ENCODE results near the gene SSBP3.

SSBP3 gene

GRCh38 chr1:54276617-54277450 is 129.4 kb downstream of the SSBP3 start:
- DNase-seq (ENCODE audit: low spot score), result no peak
- TF ChIP-seq, protein P1, sequence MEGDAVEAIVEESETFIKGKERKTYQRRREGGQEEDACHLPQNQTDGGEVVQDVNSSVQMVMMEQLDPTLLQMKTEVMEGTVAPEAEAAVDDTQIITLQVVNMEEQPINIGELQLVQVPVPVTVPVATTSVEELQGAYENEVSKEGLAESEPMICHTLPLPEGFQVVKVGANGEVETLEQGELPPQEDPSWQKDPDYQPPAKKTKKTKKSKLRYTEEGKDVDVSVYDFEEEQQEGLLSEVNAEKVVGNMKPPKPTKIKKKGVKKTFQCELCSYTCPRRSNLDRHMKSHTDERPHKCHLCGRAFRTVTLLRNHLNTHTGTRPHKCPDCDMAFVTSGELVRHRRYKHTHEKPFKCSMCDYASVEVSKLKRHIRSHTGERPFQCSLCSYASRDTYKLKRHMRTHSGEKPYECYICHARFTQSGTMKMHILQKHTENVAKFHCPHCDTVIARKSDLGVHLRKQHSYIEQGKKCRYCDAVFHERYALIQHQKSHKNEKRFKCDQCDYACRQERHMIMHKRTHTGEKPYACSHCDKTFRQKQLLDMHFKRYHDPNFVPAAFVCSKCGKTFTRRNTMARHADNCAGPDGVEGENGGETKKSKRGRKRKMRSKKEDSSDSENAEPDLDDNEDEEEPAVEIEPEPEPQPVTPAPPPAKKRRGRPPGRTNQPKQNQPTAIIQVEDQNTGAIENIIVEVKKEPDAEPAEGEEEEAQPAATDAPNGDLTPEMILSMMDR (IDR thresholded peaks at IDR 0.05; ENCODE audit: borderline replicate concordance, control extremely low read depth, extremely low read depth, insufficient read depth, missing control alignments), result no peak
- in situ Hi-C loops (cut with MboI; ENCODE audit: low sequenced_read_pairs, unreplicated experiment), result no loop called here

DNA sequence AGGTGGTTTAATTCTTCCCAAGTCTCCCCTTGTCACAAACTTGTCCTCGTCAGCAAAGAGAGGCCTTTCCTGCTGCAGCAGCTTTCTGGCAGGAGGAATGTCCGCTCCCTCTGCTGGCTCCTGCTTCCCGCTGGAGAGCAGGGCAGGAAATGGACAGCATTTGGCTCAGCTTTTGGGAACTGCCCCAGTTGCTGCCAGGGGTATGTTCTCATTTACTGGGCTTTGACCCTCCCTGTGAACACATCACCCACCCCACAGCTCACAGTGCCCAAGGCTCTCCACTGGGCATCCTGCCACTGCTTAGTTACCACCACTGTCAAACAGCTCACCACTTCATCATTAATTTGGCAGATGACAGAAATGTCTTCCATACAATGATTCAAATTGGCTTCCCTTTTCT is 130.8 kb downstream of the SSBP3 start:
- in situ Hi-C loops (cut with MboI; ENCODE audit: low sequenced_read_pairs, unreplicated experiment), result no loop called here
- DNase-seq (ENCODE audit: low spot score), result no peak
- TF ChIP-seq, protein P1 (IDR thresholded peaks at IDR 0.05; ENCODE audit: borderline replicate concordance, control extremely low read depth, extremely low read depth, insufficient read depth, missing control alignments), result no peak

DNA sequence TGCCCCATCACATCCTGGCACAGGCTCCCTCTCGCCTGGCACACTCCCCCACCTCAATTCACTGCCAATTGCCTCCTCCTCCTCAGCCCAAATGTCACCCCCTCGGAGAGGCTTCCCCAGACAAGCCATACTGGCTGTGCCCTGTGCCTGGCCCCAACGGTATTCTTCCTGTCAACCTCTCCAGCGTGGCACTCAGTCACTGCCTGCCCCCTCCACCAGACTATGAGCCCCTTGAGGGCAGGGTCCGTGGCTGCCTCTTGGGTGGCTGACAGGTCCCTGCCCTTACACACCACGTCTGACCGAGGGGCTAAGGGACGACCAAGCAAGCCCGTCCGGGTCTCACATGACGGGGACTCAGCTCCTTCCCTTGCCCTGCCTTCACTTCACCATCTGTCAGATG is 131.3 kb downstream of the SSBP3 start:
- in situ Hi-C loops (cut with MboI; ENCODE audit: low sequenced_read_pairs, unreplicated experiment), result no loop called here
- no peak for DNase-seq (ENCODE audit: low spot score)
- TF ChIP-seq, protein P1 (IDR thresholded peaks at IDR 0.05; ENCODE audit: borderline replicate concordance, control extremely low read depth, extremely low read depth, insufficient read depth, missing control alignments), result no peak

DNA sequence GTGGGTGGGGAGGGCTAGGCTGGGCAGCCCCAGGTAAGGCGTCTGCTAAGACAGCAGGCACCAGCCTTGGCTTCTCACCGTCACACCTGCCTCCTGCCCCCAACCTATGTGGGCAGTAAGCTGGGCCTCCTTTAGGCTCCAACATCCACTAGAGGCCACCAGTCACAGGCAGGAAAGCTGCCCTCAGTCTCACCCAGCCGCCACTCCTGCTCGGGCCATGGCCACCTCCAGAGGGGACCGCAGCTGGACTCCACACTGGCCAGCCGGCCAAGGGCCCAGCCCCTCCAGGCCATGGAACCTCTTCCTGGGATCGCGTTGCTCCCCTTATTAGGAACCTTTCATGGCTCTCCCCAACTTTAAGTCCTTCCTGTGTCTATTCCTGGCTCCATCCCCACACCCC is 131.7 kb downstream of the SSBP3 start:
- no peak for DNase-seq (ENCODE audit: low spot score)
- in situ Hi-C loops (cut with MboI; ENCODE audit: low sequenced_read_pairs, unreplicated experiment), result no loop called here
- TF ChIP-seq, protein P1 (IDR thresholded peaks at IDR 0.05; ENCODE audit: borderline replicate concordance, control extremely low read depth, extremely low read depth, insufficient read depth, missing control alignments), result no peak

- no peak for DNase-seq (ENCODE audit: low spot score)
- in situ Hi-C loops (cut with MboI; ENCODE audit: low sequenced_read_pairs, unreplicated experiment), result no loop called here
- TF ChIP-seq, protein P1 (IDR thresholded peaks at IDR 0.05; ENCODE audit: borderline replicate concordance, control extremely low read depth, extremely low read depth, insufficient read depth, missing control alignments), result no peak
Measured at GRCh38 chr1:54273795-54274163, 132.4 kb downstream of the SSBP3 start.

DNA sequence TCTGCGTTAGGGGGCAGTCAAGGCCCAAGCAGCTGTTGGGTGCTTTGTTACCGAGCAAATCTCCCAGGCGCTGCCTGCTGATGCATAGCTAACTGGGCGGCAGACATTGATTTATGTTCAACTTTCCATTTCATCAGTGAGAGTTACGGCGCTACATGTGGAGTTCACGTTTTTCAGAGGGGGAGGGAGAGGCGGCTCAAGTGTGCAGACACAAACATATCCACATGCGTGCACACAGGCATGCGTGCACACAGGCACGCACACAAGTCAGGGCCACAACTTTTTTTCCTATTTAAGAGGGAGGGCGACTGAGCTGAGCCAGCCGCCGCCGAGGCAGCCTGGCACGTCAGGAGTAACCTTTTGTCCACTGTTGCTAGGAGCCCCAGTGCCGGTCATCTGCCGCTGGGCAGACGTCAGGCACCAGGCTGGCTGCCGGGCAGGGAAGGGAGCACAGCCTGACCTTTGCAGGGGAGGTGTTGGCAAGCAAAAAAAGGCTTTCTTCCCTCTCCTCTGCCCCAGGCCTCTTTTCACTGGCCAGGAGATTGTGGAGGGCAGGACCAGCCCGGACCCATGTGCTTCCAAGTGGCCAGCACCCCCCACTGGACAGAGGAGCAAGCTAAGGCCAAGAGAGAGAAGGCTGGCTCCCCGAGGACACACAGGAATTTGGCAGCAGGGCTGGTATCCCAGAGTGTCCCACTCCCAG is 133.0 kb downstream of the SSBP3 start:
- DNase-seq (ENCODE audit: low spot score), result no peak
- TF ChIP-seq, protein P1 (IDR thresholded peaks at IDR 0.05; ENCODE audit: borderline replicate concordance, control extremely low read depth, extremely low read depth, insufficient read depth, missing control alignments), result no peak
- in situ Hi-C loops (cut with MboI; ENCODE audit: low sequenced_read_pairs, unreplicated experiment), result no loop called here

All from GM13976 (cell line).